ENCODE measurements around the gene CLEC18B. TPM values are rescaled to one million over a fixed set of nuclear protein-coding genes. Genes with fewer than 3 reads are reported as not detected.

CLEC18B gene
- total RNA-seq, 1 donor from 2014 or later, result 3.4 TPM

DNA sequence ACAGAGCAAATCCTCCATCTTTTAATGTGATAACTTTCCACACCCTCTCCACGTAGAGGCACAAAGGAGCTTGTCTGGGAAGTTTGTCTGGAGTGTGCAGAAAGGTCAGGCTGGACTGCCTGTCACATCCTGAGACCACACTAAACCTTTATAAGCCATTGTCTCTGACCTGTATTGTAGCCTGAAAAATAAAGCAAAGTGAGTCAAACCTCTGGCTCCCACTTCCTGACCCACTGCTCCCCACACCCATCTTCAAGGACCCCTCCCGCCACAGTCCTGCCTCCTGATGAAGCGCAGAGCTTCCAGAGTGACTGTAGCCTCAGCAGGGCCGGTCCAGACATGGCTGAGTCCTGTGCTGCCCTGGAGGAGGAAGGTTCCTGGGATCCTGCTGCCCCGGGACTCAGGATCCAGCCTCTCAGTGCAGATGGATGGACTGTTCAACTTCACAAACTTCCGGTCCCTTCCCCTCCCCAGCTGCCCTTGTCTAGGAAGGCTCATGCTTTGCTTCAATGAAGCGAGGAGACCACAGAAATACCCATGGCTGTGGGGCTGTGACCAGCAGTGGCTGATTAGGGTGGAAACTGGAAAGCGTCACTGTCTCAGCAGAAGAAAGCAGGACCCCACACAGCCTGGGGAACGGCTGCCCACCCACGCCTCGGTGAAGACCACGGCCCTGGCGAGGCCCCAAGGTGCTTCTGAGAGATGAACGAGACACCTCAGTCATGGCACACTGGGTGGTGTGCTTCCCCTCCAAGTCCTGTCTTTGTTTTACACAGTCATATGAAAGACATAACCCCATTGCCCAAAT, 30.9 kb upstream of the CLEC18B start:
- Histone ChIP-seq H3K9me3 (ENCODE audit: low read depth) (no peaks in the 10 kb centered on the region), H3K27me3 (no peaks in the 10 kb centered on the region), H3F3A (ENCODE audit: low read depth) (no peaks in the 10 kb centered on the region), H3K27ac (no peak overlapping the region), H3K79me2 (ENCODE audit: low read depth) (no peaks in the 10 kb centered on the region), H3K9ac (no peak overlapping the region), H3K4me2 (no peak overlapping the region), H4K20me1 (ENCODE audit: low read depth) (no peaks in the 10 kb centered on the region), H3K36me3 (no peaks in the 10 kb centered on the region), H3K4me1 (no peaks in the 10 kb centered on the region), H2AFZ (replicated peaks) (no peak overlapping the region), H3K4me3 (no peak overlapping the region)
- no peak overlapping the region for H3K4me3 Mint-ChIP-seq
- no peak for TF ChIP-seq EZH2phosphoT487 (IDR thresholded peaks at IDR 0.05)
- no peaks in the 10 kb centered on the region for H3K4me1 Mint-ChIP-seq
- no peak overlapping the region for H3K27ac Mint-ChIP-seq
- DNase-seq (ENCODE audit: low spot score), result no peak
- H3K27me3 Mint-ChIP-seq (ENCODE audit: insufficient read depth, low read depth), result peaks cover 2% of the 10 kb centered on the region
- peaks cover 53% of the 10 kb centered on the region for H3K36me3 Mint-ChIP-seq
- H3K9me3 Mint-ChIP-seq, result no peaks in the 10 kb centered on the region

DNA sequence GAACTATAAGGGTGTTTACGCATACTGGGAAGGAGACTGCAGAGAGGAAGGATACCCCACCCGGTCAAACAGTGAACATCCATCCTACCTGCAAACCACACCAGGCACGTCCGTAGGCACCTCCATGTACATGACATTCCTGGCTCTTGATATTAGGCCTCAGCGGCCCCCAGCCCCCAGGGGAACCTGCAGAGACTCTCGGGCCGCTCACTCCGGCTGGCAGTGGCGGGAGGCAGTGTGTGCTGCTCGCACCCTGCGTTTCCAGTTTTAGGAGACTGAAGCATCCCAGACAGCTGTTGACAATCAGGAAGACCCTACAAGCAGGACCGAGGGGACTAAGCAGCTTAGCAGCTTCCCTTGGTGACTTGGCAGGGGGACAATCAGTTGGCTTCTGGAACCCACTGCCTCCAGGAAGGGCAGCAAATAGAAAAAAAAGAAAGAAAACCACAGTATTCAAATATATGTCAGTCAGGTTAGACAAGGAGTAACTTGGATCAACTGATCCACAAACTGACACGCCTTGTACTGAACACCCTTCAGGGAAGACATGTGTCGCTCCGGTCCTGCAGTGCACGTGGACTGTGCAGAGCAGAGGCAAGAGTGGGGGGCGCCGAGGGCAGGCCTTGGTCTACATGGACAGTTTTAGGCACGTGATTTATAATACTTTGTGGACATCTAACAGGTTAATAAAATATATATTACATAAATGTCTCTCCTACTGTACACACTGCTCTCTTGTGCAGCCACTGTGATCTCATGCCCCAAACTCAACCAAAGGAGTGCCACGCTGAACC, 29.9 kb upstream of the CLEC18B start:
- peaks cover 2% of the 10 kb centered on the region for H3K27me3 Mint-ChIP-seq (ENCODE audit: insufficient read depth, low read depth)
- Histone ChIP-seq H3K4me3 (no peak overlapping the region), H2AFZ (replicated peaks) (no peak overlapping the region), H3K4me2 (no peak overlapping the region), H3F3A (ENCODE audit: low read depth) (no peaks in the 10 kb centered on the region), H3K9ac (no peak overlapping the region), H3K79me2 (ENCODE audit: low read depth) (no peaks in the 10 kb centered on the region), H3K9me3 (ENCODE audit: low read depth) (no peaks in the 10 kb centered on the region), H3K36me3 (no peaks in the 10 kb centered on the region), H3K27ac (no peak overlapping the region), H3K27me3 (no peaks in the 10 kb centered on the region), H4K20me1 (ENCODE audit: low read depth) (no peaks in the 10 kb centered on the region), H3K4me1 (no peaks in the 10 kb centered on the region)
- peaks cover 51% of the 10 kb centered on the region for H3K36me3 Mint-ChIP-seq
- H3K4me3 Mint-ChIP-seq, result no peak overlapping the region
- no peak overlapping the region for H3K27ac Mint-ChIP-seq
- TF ChIP-seq EZH2 (IDR thresholded peaks at IDR 0.05), result no peak
- TF ChIP-seq, protein P1, sequence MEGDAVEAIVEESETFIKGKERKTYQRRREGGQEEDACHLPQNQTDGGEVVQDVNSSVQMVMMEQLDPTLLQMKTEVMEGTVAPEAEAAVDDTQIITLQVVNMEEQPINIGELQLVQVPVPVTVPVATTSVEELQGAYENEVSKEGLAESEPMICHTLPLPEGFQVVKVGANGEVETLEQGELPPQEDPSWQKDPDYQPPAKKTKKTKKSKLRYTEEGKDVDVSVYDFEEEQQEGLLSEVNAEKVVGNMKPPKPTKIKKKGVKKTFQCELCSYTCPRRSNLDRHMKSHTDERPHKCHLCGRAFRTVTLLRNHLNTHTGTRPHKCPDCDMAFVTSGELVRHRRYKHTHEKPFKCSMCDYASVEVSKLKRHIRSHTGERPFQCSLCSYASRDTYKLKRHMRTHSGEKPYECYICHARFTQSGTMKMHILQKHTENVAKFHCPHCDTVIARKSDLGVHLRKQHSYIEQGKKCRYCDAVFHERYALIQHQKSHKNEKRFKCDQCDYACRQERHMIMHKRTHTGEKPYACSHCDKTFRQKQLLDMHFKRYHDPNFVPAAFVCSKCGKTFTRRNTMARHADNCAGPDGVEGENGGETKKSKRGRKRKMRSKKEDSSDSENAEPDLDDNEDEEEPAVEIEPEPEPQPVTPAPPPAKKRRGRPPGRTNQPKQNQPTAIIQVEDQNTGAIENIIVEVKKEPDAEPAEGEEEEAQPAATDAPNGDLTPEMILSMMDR (IDR thresholded peaks at IDR 0.05), result no peak
- no peak for TF ChIP-seq EZH2phosphoT487 (IDR thresholded peaks at IDR 0.05)
- DNase-seq (ENCODE audit: low spot score), result no peak
- no peaks in the 10 kb centered on the region for H3K9me3 Mint-ChIP-seq
- H3K4me1 Mint-ChIP-seq, result no peaks in the 10 kb centered on the region

DNA sequence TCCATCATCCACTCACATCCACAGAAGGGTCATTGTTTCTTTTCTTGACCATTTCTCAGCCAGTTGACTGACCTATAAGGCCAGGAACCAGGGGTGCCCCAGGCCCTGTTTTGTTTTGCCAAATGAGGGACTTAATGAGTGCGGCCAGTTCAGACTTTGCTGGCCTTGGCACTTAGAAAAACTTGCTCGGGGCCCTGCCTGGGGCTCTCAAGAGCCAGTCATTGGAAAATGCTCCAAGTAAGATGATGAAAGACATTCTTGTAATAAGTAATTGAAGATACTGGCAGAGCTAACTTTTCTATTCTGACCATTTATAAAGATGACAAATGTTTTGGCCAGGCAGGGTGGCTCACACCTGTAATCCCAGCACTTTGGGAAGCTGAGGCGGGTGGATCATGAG, 29.0 kb upstream of the CLEC18B start:
- Histone ChIP-seq H3K4me1 (no peaks in the 10 kb centered on the region), H3K27ac (no peak overlapping the region), H2AFZ (replicated peaks) (no peak overlapping the region), H3K4me2 (no peak overlapping the region), H3K4me3 (no peak overlapping the region), H3K9me3 (ENCODE audit: low read depth) (no peaks in the 10 kb centered on the region), H3F3A (ENCODE audit: low read depth) (no peaks in the 10 kb centered on the region), H3K9ac (no peak overlapping the region), H3K36me3 (no peaks in the 10 kb centered on the region), H4K20me1 (ENCODE audit: low read depth) (no peaks in the 10 kb centered on the region), H3K79me2 (ENCODE audit: low read depth) (no peaks in the 10 kb centered on the region), H3K27me3 (no peaks in the 10 kb centered on the region)
- Mint-ChIP-seq H3K4me3 (no peak overlapping the region), H3K36me3 (peaks cover 42% of the 10 kb centered on the region), H3K4me1 (no peaks in the 10 kb centered on the region), H3K27ac (no peak overlapping the region), H3K9me3 (no peaks in the 10 kb centered on the region), H3K27me3 (ENCODE audit: insufficient read depth, low read depth) (peaks cover 2% of the 10 kb centered on the region)
- no peak for DNase-seq (ENCODE audit: low spot score)
- TF ChIP-seq, protein P1 (IDR thresholded peaks at IDR 0.05), result no peak
- no peak for TF ChIP-seq EZH2phosphoT487 (IDR thresholded peaks at IDR 0.05)
- no peak for TF ChIP-seq EZH2 (IDR thresholded peaks at IDR 0.05)
